ENCODE measurements around the gene PROZ. TPM values are rescaled to one million over a fixed set of nuclear protein-coding genes. Genes with fewer than 3 reads are reported as not detected.

PROZ gene
- total and polyA plus RNA-seq, 2 of the 13 experiments (the other 11 are each of a cell fraction or from before 2014, with no cell fraction given) = 5.6 to 22.5 TPM

DNA sequence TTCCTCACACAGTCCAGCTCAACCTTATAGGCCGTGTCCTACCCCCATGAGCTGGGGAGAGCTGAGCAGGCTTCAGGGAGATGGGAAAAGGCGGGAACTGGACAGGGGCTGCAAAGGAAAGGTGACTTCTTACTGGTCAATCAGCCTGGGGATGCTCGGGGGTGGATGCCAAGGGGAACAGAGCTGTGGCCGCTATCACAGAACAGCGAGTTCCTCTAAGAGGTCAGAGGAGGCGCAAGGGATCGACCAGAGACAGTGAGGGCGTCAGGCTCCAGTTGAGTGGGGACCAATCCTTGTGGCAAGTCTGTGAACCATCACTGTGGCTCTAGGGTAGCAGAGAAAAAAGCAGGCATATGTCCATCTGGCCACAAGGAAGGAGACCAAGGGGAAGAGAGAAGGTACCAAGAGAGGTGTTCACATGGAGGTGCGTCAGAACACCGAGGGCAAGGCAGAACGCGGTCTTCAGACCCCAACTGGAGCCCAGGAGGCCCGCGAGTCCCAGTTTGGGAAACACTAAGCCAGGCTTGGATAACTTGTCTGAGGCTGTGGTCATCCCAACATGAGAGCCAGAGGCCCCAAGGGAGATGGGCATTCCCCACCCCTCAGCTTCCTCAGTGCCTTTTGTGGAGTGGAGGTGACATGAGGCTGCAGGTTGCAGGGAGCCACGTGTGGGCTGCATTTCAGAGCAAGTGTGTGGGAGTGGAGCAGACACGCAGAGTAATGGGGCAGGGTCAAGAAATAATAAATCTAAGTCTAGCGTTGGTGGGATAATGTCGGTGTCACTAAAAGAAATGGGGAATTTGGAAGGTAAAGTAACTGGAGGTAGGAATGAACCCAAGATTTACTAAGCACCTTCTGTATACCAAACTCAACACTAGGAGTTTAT lies 31.9 kb upstream of the PROZ start:
- Histone ChIP-seq H3K4me1 (ENCODE audit: insufficient read depth, low read length) (peaks cover 43% of the 10 kb centered on the region), H3K27me3 (ENCODE audit: control insufficient read depth in 1 of 2, insufficient read depth in 2 of 2, low read length in 2 of 2) (no peaks in the 10 kb centered on the region; a peak in 1 of 5 replicates), H3K36me3 (replicated peaks in 1 of 2; ENCODE audit: control insufficient read depth in 1 of 2, insufficient read depth in 2 of 2, low read length in 2 of 2) (peaks cover 1 to 11% of the 10 kb centered on the region in 2 experiments; a peak in 2 of 5 replicates), H3K4me2 (ENCODE audit: low read depth, low read length) (no peak overlapping the region), H4K20me1 (ENCODE audit: insufficient read depth, low read length) (peaks cover 4% of the 10 kb centered on the region; the same call in 1 of the 2 replicates), H3K4me3 (replicated peaks in 1 of 3; ENCODE audit: insufficient read depth in 1 of 3, low read depth in 2 of 3, low read length in 3 of 3) (no peak overlapping the region), H3K27ac (ENCODE audit: extremely low read length, insufficient read depth, low read length) (no peak overlapping the region), H3K9me3 (ENCODE audit: low read length) (no peaks in the 10 kb centered on the region), H3K9ac (ENCODE audit: insufficient read depth, low read depth, low read length) (no peak overlapping the region), H2AFZ (ENCODE audit: low read length) (no peak overlapping the region), H3K79me2 (ENCODE audit: insufficient read depth, low read length) (peaks cover 28% of the 10 kb centered on the region)
- FAIRE-seq (no peak), DNase-seq (ENCODE audit: low spot score) (no peak), ATAC-seq (no peak)
- BruUV-seq (replicated peaks) = no TSS peak
- ChIA-PET CTCF (ENCODE audit: low intra/inter-chr PET ratio, low total read pairs) (no interaction called here), POLR2A (interaction anchor here (1.2 kb wide), 1 partner anchor 27 kb away, joined by 3 read pairs; no protein-coding TSS in a partner anchor)
- in situ Hi-C loops (cut with HindIII; ENCODE audit: extremely low pct_ligation_motif_present, low pct_unique_long_range_greater_than_20kb) (no loop called here), intact Hi-C loops (cut with micrococcal nuclease; ENCODE audit: unreplicated experiment) (no loop called here)
- 98% methylated on average over 17 of the region's 18 CpGs for WGBS (ENCODE audit: low lambda C conversion rate)
- TF ChIP-seq, protein P1, sequence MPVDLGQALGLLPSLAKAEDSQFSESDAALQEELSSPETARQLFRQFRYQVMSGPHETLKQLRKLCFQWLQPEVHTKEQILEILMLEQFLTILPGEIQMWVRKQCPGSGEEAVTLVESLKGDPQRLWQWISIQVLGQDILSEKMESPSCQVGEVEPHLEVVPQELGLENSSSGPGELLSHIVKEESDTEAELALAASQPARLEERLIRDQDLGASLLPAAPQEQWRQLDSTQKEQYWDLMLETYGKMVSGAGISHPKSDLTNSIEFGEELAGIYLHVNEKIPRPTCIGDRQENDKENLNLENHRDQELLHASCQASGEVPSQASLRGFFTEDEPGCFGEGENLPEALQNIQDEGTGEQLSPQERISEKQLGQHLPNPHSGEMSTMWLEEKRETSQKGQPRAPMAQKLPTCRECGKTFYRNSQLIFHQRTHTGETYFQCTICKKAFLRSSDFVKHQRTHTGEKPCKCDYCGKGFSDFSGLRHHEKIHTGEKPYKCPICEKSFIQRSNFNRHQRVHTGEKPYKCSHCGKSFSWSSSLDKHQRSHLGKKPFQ (CRISPR knock-in tag; IDR thresholded peaks at IDR 0.05; ENCODE audit: insufficient replicate concordance) = no peak
- TF ChIP-seq PAF1 (CRISPR knock-in tag; IDR thresholded peaks at IDR 0.05) (0 out of 2 replicates have a peak, but pooled peaks have one; percentile 47), ZSCAN9 (CRISPR knock-in tag; IDR thresholded peaks at IDR 0.05; ENCODE audit: borderline replicate concordance) (no peak), POLR2AphosphoS5 (IDR thresholded peaks at IDR 0.05; ENCODE audit: low read depth, low read length) (peak; percentile 47), KDM5B (CRISPR knock-in tag; IDR thresholded peaks at IDR 0.05; ENCODE audit: borderline replicate concordance) (peak; percentile 23; the same call in 1 of the 2 replicates), FOXM1 (CRISPR knock-in tag; IDR thresholded peaks at IDR 0.05) (no peak), HOXD1 (CRISPR knock-in tag; IDR thresholded peaks at IDR 0.05) (no peak), FOXA1 (IDR thresholded peaks at IDR 0.05) (no peak), FOXA1 (CRISPR knock-in tag; IDR thresholded peaks at IDR 0.05) (no peak), CCDC6 (CRISPR knock-in tag; IDR thresholded peaks at IDR 0.05) (no peak), EEA1 (CRISPR knock-in tag; IDR thresholded peaks at IDR 0.05; ENCODE audit: borderline replicate concordance) (0 out of 2 replicates have a peak, but pooled peaks have one; percentile 18)
- TF ChIP-seq, protein P2, sequence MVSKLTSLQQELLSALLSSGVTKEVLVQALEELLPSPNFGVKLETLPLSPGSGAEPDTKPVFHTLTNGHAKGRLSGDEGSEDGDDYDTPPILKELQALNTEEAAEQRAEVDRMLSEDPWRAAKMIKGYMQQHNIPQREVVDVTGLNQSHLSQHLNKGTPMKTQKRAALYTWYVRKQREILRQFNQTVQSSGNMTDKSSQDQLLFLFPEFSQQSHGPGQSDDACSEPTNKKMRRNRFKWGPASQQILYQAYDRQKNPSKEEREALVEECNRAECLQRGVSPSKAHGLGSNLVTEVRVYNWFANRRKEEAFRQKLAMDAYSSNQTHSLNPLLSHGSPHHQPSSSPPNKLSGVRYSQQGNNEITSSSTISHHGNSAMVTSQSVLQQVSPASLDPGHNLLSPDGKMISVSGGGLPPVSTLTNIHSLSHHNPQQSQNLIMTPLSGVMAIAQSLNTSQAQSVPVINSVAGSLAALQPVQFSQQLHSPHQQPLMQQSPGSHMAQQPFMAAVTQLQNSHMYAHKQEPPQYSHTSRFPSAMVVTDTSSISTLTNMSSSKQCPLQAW (CRISPR knock-in tag; IDR thresholded peaks at IDR 0.05) = 0 out of 2 replicates have a peak, but pooled peaks have one; percentile 27
- TF ChIP-seq, protein P3, sequence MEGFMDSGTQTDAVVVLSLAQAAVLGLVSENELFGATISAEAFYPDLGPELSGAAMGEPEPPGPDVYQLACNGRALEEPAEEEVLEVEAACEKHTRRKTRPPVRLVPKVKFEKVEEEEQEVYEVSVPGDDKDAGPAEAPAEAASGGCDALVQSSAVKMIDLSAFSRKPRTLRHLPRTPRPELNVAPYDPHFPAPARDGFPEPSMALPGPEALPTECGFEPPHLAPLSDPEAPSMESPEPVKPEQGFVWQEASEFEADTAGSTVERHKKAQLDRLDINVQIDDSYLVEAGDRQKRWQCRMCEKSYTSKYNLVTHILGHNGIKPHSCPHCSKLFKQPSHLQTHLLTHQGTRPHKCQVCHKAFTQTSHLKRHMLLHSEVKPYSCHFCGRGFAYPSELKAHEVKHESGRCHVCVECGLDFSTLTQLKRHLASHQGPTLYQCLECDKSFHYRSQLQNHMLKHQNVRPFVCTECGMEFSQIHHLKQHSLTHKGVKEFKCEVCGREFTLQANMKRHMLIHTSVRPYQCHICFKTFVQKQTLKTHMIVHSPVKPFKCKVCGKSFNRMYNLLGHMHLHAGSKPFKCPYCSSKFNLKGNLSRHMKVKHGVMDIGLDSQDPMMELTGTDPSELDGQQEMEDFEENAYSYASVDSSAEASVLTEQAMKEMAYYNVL (CRISPR knock-in tag; IDR thresholded peaks at IDR 0.05; ENCODE audit: borderline replicate concordance) = no peak
- TF ChIP-seq, protein P4, sequence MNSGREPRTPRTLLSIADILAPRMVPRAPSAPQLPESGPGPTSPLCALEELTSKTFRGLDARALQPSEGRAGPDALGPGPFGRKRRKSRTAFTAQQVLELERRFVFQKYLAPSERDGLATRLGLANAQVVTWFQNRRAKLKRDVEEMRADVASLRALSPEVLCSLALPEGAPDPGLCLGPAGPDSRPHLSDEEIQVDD (CRISPR knock-in tag; IDR thresholded peaks at IDR 0.05; ENCODE audit: borderline replicate concordance) = no peak
- TF ChIP-seq, protein P5, sequence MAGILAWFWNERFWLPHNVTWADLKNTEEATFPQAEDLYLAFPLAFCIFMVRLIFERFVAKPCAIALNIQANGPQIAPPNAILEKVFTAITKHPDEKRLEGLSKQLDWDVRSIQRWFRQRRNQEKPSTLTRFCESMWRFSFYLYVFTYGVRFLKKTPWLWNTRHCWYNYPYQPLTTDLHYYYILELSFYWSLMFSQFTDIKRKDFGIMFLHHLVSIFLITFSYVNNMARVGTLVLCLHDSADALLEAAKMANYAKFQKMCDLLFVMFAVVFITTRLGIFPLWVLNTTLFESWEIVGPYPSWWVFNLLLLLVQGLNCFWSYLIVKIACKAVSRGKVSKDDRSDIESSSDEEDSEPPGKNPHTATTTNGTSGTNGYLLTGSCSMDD (CRISPR knock-in tag; IDR thresholded peaks at IDR 0.05) = no peak
- TF ChIP-seq, protein P6, sequence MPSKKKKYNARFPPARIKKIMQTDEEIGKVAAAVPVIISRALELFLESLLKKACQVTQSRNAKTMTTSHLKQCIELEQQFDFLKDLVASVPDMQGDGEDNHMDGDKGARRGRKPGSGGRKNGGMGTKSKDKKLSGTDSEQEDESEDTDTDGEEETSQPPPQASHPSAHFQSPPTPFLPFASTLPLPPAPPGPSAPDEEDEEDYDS (CRISPR knock-in tag; IDR thresholded peaks at IDR 0.05) = no peak

Data from HepG2 (cell line).